HT-29 (cell line): ENCODE data around the gene MRTFA. TPM values are rescaled to one million over a fixed set of nuclear protein-coding genes. Genes with fewer than 3 reads are reported as not detected.
"Not testable (repeated sequence)": the region's sequence is repeated elsewhere in the genome, so short reads cannot be mapped to it uniquely, and the experiment has no call there.

ENCODE experiments used
- DNase-seq: peaks from one replicate; pipeline ENCODE4 v3.0.0-alpha.2; 2015; ENCODE audit warnings: low spot score
- total RNA-seq: library from RNA; depleted of rRNA; stranded (reverse); fragments of >200 nt; shearing (Covaris generic); gene quantifications from 2 replicates; pipeline ENCODE4 v1.2.3, GENCODE V29; 2014

Gene MRTFA
- total RNA-seq, 1 experiment from 2014 or later, result 26.1 TPM

DNA sequence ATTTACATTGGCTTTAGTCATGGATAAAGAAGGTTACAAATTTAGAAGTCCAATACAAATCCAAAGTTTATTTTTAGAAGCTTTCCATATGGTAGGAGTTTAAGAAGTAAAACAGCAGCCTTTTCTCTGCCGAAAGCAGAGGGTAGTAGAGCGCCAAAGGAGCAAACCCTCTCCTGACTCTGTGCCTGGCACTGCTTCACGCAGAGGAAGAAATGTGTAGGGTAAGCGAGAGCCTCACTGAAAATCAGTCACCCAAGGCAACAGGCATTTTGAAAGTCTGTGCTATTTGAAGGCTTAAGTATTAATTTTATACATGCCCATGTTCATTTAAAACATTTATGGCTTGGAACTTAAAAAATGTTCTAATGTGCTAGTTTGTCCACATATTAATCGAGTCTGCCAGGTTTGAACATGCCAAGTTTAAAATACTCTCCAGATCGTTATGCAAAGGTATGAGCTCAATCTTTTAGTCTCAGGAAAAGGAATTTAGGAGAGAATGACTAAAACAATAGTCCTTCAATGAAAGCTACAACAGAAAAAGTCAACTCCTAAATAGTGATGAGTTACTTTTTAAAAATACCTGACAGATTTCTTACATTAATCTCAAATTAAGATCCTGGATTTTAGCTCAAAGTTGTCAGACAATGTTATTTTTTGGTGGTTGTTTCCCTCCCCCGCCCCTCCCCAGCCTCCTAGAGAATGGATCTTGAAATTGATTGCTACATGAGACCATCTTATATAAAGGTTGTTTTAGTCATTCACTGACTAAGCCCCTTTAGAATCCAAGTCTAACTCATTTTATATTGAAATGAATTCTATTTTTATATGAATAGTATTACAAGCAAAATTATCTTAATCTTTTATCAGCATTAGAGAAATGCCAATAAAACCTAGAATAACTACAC, 38.7 kb downstream of the MRTFA start:
- DNase-seq, result no peak

DNA sequence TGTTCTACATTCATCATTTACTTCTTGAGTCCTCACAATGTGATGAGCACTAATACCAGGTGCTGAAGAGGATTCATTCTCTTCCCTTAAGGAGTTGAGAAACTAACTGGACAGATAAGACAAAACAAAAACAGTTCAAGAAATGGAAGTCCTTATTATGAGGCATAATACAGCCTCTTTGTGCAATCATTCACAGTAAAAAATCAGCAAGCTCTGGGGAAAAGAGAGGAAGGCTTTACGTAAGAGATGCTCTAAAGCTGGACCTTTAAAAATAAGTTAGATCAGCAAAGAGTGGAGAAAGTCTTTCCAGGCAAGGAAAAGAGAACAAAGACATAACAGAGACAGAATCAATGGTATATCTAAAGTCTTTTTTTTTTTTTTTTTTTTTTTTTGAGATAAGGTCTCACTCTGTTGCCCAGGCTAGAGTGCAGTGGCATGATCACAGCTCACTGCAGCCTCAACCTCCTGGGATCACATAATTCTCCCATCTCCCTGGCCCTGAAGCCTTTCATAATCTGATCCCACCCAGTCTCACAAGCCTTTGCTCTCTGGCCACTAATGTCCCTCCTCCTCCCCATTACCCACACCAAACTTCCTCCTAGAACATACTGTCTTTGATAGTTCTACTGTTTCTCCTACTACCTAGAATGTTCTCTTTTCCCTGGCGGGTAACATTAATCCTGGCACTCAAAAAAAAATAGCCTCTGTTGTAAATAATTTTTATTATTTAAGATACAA, 40.9 kb downstream of the MRTFA start:
- DNase-seq, result no peak

DNA sequence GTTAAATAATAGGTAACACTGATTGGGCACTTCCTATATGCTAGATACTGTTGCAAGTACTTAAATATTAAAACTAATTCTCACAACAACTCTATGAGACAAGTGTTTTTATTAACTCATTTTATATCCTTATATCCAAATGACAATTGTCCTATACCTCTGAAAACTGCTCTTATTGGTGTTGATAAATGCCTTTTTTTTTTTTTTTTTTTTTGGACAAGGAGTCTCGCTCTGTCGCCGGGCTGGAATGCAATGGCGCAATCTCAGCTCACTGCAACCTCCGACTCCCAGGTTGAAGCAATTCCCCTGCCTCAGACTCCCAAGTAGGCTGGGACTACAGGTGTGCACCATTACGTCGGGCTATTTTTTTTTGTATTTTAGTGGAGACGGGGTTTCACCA, 41.6 kb downstream of the MRTFA start:
- no peak for DNase-seq

DNA sequence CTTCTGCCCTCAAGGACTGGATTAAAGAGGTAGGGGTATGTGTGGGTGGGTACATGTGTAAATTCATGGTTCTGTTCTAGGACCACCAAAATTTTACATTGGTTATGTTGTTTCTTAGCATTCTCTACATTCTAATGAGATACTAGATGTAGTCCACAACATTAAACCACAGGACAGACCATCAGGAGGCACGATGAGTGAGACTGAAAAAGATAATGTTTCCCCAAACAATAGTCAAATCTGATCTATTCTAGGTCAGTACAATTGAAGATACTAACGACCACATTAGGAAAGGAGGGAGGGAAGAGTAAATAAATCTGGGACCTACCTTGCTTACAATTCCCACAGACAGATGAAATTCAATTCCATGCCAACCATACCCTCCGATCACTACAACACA, 42.2 kb downstream of the MRTFA start:
- no peak for DNase-seq

DNA sequence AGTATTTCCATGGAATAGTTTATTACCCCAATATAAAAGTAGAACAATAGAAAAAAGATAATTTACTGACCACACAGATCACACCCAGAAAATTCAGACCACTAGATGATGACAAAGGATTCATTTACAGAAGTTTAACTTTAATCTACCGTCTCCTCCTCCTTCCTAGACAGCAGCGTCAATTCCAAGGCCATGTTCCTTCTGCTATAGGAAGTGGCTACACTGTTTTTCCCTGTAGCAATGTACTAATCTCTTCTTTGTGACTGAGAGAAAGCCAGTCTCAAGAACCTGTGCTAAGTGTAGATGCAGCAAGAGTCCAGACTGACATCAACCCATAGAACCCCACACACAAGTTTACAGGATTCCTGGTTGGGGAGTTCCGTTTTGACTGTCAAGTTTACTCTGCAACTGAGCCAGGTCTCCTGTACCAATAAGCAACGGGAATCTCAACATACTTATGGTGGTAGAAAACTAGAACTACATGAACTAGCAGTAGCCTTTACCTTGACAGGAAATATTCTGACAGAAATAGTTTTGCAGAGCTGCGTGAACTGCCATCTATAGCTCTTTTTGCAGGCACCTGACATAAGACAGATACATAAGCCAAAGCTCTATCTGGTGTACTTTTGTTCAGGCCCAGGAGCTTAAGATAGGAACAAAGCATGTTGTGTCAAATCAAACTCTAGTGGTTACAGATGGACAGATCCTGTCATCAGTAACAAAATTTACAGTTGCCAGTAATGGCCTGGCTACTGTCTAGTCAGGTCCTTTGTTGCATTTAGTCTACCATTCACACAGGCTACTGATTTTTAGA, 42.9 kb downstream of the MRTFA start:
- no peak for DNase-seq

DNA sequence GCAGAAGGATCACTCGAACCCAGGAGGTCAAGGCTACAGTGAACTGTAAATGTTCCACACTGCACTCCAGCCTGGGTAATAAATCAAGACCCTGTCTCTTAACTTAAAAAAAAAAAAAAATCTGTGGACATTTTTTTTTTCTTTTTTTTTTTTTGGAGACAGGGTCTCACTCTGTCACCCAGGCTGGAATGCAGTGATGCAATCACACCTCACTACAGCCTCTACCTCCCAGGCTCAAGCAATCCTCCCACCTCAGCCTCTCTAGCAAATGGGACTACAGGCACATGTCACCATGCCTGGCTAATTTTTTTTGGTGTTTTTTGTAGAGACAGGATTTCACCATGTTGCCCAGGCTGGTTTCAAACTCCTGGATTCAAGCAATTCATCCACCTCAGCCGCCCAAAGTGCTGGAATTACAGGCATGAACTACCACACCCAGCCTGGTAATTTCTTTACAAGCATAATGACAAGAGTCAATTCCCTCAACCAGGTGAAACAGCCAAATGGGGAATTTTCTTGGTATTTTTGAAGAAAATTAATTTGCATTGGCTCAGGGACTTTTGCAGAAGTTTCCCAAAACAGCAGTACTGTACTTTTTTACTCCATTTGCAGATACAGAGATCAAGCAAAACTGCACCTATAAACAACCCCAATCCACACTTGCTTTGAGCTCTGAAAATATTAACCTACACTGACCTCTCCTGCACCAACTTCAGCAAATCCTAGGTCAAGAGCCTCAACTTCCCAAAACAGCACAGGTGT, 44.0 kb downstream of the MRTFA start:
- DNase-seq, result no peak

DNA sequence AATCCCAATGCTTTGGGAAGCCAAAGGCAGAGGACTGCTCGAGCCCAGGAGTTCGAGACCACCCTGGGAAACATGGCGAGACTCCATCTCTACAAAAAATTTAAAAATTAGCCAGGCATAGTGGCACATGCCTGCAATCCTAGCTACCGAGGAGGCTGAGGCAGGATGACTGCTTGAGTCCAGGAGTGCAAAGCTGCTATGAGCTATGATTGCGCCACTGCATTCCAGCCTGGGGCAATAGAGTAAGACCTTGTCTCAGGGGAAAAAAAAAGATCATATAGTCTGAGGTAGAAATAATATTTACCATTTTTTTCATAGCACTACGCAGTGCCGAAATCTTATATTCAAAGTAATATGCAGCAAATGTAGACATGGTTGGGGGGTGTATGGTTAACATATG, 47.8 kb downstream of the MRTFA start:
- DNase-seq, result no peak

DNA sequence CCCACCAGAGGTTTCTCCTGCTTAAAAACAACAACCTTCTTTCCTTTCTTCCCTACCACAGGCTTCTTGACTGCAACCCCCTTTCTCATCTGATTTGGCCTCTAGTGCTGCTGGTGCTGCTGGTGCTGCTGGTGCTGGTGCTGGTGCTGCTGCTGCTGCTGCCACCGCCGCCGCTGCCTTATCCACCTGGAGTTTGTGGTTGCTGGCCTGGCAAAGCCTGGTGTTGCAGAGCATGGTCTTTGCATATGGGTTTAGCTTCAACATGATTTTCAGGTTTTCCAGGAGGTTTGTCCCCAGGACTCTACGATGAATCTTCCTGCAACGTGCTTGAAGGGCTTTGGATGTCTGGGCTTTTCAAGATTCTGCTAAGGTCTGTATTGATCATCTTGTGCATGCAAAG, 49.7 kb downstream of the MRTFA start:
- DNase-seq, result no peak

DNA sequence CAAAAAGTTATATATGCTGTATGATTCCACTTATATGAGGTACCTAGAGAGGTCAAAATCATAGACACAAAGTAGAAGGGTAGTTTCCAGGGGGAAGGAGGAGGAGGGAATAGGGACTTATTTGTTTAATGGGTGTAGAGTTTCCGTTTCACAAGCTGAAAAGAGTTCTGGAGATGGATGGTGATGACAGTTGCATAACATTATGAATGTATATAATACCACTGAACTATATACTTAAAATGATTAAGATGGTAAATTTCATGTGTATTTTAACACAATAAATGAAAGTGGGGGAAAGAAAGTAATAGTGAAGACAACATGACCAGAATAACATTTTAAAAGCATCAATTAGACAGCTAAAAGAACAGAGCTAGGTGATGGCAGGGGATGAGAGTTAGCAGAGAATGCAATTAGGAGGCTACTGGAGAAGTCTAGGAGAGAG, 51.2 kb downstream of the MRTFA start:
- DNase-seq, result no peak

DNA sequence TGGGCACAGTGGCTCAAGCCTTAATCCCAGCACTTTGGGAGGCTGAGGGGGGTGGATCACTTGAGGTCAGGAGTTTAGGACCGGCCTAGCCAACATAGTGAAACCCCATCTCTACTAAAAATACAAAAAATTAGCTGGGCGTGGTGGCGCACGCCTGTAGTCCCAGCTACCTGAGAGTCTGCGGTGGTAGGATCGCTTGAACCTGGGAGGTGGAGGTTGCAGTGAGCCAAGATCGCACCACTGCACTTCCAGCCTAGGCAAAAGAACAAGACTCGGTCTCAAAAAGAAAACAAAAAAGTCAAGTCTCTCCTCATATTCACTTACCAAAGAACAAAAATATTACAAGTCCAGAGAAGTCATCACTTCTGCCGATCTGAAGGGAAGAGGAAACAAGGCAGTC, 51.8 kb downstream of the MRTFA start:
- DNase-seq, result not testable (repeated sequence)

DNA sequence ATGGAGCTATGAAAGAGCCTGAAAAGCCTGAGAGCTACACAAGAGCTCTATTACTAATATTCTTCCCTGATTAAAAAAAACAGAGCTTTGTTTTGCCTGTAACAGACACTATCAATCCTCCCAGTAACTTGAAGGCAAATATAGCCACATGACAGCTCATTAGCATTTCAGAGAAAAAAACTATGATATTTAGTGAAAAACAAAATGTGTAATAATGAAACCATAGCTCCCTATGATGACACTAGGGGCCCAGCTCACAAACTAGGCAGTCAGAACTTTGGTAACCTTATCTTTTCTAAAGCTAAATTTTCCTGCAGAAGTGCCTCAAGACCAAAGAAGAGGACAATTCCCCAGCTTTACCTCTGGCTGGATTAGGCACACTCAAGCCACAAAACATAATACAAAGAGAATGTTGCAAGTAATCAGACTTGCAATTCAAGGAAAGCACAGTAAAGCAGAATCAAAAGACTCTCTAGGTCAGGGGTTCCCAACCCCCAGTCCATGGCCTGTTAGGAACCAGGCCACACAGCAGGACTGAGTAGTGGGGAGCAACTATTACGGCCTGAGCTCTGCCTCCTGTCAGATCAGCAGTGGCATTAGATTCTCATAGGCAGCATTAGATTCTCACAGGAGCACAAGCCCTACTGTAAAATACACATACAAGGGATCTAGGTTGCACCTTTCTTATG, 53.3 kb downstream of the MRTFA start:
- no peak for DNase-seq

DNA sequence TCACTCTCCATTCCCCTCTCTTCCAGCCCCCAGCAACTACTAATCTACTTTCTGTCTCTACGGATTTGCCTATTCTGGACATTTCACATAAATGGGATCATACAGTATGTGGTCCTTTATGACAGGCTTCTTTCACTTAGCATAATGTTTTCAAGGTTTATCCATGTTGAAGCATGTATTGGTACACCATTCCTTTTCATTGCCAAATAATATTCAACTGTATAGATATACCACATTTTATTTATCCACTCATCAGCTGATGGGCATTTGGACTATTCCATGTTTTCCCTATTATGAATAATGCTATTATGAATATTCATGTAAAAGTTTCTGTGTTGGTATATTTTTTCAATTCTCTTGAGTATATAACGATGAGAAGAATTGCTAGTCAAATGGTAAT, 54.5 kb downstream of the MRTFA start:
- no peak for DNase-seq

DNA sequence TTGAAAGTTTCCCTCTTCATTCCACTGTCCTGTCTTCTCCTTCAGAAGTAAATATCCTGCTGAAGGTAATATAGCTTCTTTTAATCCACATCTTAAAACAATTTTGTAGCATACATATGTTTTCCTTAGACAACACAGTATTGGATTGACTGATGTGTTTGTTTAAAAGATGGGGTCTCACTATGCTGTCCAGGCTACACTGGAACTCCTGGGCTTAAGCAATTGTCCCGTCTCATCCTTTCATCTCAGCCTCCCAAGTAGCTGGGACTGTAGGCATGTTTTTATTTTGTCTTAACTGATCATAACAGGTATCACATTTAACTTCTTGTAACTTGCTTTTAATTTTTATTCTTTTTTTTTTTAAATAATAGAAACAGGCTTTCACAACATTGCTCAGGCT, 55.9 kb downstream of the MRTFA start:
- no peak for DNase-seq

DNA sequence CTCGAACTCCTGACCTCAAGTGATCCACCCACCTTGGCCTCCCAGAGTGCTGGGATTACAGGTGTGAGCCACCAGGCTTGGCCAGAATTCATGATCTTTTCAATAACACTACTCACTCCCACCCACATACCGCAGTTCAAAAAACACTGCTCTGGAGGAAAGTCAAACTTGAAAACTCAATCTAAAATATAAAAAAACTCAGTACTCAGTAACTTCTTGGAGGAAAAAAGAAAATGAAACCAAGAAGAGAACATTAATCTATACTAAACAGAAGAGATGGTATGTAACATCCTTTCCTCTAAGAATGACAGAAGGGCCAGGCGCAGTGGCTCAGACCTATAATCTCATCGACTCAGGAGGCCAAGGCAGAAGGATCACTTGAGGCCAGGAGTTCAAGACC, 58.3 kb downstream of the MRTFA start:
- no peak for DNase-seq

DNA sequence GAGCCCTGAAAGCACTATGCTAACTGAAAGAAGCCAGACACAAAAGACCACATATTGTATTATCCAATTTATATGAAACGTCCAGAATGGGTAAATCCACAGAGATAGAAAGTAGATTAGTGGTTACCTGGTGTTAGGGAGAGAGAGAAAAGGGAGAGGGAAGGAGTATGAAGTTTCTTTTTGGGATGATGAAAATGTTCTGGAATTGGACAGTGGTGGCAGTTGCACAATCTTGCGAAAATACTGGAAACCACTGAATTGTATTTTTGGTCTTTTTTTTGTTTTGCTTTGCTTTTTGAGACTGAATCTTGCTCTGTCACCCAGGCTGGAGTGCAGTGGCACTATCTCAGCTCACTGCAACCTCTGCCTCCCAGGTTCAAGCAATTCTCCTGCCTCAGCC, 63.5 kb downstream of the MRTFA start:
- no peak for DNase-seq

DNA sequence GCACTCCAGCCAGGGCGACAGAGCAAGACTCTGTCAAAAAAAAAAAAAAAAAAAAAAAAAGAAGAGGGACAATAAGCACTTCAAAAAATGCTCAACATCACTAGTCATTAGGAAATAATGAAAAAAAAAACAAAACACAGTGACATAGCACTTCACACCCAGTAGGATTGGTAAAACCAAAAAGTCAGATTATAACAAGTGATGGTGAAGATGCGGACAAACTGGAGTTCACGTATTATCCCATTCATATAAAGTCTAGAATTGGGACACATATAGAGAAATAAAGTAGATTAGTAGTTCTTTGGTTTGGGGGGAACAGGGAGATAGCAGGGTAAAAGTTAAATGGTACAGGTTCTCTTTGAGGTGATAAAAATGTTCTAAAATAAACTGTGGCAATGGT, 64.6 kb downstream of the MRTFA start:
- no peak for DNase-seq

DNA sequence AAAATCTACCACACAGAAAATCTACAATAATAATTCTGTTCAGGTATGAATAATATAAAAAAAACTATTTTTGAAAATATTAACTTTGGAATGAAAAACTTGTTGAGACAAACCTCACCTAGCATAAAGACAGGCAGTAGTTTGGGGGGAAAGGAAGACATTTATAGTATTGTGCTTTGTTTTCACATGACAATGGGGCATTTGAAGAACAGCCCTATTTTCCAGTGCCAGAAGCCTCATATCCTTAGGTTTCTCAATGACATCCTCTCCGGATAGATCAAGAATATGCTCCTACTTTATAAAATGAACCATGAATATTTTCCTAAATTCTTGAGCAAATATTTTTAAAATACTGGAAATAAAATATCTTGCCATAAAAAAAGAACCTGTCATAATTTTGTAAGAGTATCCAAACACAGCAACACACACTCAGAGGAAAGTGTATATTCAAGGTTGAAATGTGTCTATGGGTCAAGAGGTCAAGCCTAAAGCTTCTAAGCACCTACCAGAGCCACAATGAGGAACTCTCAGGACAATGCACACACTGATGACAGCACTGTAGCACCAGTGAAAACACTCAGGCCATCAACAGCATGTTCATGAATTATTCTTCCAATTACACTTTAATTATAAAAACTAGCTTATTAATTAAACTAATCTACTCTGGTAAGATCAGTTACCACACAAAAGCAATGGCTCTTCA, 68.7 kb downstream of the MRTFA start:
- no peak for DNase-seq

DNA sequence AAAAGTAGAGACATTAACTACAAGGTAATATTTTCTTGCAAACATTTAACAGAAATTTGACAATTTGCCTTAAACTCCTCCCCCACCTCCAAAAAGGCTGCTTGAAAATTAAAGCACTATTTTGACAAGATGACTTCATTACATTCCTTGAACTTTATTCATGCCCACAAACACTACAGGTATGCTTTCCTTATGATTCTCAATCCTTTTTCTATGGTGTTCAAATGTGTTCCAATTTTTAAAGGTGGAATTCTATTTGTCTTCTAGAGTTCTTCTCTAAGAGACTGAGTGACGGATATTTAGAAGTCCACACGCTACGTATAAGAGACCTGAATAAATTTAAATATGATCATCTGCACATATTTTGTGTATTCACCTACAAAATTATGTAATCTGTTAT, 69.4 kb downstream of the MRTFA start:
- no peak for DNase-seq

DNA sequence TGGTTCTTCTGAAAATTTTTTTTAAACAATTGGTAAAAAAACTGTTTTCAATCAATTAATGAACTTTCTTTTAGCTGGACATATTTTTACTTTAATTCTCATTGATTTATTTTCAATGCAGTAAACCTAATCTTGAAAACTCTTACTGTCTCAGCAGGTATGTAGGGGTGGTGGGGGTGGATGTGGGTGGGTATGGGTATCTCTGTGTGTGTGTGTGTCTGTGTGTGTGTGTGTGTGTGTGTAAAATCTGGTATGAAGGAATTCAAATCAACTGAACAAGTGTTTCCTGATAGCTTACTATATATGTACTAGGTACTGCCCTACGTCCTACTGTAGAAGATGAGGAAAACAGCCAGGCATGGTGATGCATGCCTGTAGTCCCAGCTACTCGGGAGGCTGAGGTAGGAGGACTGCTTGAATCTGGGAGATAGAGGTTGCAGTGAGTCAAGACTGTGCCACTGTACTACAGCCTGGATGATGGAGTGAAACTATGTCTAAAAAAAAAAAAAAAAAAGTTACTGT, 75.5 kb downstream of the MRTFA start:
- DNase-seq, result no peak

DNA sequence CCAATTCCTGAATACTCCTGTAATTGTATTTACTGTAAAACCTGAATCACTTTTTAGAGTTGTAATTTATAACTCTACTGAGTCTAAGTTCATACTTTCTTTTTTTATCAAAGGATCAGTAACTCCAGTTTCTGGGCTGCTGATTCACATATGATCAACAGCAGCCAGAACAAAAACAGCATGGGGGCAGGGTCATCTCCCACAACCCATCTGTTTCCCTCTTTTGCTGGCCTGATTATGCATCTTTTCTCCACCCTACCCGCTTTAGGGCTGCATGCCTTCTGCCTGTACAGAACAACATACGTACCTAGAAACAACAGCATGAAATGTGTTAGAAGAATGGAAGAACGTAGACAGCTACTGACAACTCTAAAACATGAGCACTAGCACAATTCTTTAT, 76.0 kb downstream of the MRTFA start:
- DNase-seq, result no peak
